ENCODE results near the gene TEX38. TPM values are rescaled to one million over a fixed set of nuclear protein-coding genes. Genes with fewer than 3 reads are reported as not detected.

Gene TEX38
- total RNA-seq, 1 experiment from 2014 or later: not detected

Other genes with a start within 250 kb of the TEX38 start
- gene DMBX1, start 182.0 kb upstream of the TEX38 start, total RNA-seq (2021; ENCODE audit: unreplicated experiment): 0.05 TPM
- not detected for gene KNCN, start 120.2 kb upstream of the TEX38 start, total RNA-seq (2021; ENCODE audit: unreplicated experiment)
- gene MKNK1, start 67.6 kb upstream of the TEX38 start, total RNA-seq (2021; ENCODE audit: unreplicated experiment): 40.1 TPM
- gene MOB3C, start 55.0 kb upstream of the TEX38 start, total RNA-seq (2021; ENCODE audit: unreplicated experiment): 10.5 TPM
- 39.0 TPM for gene ATPAF1, start 3.5 kb upstream of the TEX38 start, total RNA-seq (2021; ENCODE audit: unreplicated experiment)
- 86.8 TPM for gene EFCAB14, start 47.3 kb downstream of the TEX38 start, total RNA-seq (2021; ENCODE audit: unreplicated experiment)
- gene CYP4B1, start 127.2 kb downstream of the TEX38 start, total RNA-seq (2021; ENCODE audit: unreplicated experiment): not detected

Data from Panc1 (cell line).